ENCODE data around the gene TACC3.

The TACC3 gene

GRCh38 chr4:1762264-1763010, 41.1 kb downstream of the TACC3 start:
- DNase-seq, result no peak

DNA sequence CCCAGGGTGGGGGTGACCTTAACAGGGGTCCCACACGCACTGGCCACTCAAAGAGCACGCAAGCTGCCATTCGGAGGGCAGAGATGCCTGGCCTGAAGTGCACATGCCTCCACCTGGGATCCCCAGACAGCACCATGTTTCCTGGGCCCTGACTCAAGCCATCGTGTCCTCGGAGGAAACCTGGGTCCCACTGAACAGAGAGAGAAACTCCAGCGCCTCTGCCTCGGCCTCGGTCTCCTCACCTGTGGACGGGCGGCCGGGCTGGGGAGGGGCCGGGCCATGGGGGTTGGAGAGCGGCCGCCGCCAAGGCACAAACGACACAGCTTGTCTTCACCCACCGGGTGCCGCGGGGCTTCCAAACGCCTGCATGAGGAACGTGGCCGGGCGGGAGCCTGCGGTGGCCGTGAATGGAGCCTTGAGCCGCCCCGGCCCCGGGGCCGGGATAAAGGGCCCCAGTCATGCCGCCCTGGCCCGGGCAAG, 41.8 kb downstream of the TACC3 start:
- DNase-seq, result no peak

DNA sequence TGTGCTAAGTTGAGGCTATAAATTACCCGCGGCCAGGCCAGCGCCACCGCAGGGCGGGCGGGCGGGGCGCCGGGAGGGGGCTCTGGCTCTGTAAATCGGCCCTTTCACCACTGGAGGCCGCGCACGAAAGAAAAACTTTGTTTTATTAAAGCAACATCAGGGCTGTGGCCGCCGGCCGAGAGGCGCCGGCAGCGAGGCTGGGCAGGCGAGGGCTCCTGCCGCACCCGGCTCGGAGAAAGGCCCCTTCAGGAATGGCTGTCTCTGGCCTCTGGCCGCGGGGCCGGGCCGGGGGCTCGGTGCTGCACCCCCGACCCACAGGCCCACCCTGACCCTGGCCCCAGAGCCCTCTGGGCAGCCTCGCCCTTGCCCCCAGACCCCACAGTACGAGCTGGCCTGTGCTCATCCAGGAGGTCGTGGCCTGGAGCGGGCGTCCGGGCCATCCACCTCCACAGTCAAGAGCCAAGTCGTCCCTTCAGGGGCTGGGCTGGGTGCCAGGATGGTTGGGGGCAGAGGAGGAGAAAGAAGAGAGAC, 42.3 kb downstream of the TACC3 start:
- no peak for DNase-seq

DNA sequence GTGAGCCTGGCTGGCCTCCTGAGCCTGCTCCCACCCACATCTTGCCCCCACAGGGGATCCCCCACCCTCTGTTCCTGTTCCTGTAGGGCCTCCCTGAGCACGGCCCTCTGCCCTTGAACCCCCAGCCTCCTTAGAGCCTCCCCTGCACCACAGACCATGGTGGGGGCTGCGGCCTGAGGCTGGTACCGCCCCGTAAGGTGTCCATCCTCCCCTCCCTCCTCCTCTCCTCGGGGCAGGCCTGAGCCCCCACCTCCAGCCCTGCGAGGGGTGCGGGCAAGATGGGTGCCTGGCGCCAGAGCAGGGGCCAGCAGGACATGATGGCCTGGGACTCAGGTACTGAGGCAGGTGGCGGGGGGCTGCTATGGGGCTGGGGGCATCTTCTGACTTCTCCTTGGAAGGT, 43.3 kb downstream of the TACC3 start:
- DNase-seq, result no peak

DNA sequence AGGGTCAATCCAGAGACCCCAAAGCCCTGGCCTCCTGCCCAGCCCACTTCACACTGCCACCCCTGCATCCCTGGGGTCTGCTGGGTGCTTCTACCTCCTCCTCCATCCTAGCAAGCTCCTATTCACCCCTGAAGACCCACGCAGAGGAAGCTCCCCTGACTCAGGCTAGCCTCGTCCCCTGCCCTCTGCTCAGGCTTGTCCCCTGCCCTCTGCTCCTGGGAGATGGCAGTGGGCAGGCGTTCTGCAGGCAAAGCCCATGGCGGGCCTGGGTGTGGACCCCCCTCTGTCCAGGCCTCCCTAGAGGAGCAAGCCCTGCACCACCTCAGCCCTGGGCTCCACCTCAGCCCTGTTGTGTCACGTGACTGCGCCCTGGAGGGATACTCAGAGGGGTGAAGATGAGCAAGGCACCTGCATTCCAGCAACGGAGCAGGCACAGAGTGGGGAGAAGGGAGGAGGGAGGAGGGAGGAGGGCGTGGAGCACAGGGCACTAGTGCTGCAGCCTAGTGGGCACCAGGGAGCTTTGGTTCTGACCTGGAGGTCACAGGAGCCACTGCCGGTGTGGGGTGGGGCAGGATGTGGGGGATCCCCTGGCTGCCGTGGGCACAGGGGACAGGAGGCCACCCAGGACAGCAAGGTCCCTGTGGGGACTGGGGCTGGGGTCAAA, 44.2 kb downstream of the TACC3 start:
- DNase-seq, result no peak

GRCh38 chr4:1766106-1767060, 45.1 kb downstream of the TACC3 start:
- no peak for DNase-seq

DNA sequence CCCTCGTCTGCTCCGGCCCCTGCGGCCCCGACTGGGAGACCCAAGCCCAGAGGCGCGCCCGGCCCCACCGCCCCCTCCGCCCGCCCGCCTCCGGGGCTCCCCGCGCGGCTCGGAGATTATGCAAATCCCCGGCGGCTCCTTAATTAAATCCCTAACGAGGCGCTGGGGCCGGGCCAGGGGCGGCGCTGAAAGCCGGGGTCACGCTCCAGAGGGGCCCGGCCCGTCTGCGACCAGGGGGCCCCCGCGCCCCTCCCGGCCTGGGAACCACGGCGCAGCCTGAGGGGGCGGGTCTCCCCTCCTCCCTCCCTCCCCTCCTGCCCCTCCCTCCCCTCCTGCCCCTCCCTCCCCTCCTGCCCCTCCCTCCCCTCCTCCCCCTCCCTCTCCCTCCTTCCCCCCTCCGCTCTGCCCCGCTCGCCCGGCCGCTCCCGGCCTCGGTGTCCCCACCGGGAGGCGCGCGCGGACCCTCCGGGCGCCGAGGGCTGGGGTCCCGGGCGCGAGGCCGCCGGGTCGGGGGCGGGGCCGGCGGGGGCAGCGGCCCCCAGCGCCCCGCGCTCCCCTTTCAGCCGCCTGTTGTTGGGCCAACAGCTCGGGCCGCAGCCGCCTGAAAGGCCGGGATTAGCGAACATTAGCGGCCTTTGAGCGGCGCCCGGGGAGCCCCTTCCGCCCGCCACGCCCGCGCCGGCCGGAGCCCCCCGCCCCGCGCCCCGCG, 45.9 kb downstream of the TACC3 start:
- no peak for DNase-seq

DNA sequence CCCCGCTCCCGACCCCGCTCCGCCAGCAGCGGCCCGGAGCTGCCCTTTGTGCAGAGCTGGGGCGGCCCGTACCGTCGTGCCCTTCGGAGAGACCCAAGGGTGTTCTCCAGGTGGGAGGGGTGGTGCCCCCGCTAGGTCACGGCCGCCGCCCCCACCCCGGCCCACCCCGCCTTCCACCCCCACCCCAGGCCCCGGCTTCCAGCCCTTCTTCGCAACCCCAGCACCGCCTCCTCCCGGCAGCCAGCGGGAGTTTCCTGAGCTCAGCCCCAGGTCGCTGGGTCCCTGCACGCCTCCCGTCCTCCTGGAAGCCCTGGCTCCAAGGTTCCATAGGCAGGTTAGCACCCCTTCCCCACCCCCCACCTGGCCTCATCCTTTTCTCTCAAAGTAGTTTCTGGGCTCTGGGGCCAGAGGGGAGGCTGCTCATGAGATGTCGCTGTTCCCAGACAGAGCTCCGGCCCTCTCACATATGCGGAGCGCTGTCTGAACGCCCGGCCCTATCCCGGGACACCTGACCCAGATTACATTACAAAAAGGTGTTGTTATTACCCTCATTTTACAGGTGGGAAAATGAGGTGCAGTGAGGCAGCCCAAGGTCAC, 46.5 kb downstream of the TACC3 start:
- DNase-seq, result peak; percentile 27

DNA sequence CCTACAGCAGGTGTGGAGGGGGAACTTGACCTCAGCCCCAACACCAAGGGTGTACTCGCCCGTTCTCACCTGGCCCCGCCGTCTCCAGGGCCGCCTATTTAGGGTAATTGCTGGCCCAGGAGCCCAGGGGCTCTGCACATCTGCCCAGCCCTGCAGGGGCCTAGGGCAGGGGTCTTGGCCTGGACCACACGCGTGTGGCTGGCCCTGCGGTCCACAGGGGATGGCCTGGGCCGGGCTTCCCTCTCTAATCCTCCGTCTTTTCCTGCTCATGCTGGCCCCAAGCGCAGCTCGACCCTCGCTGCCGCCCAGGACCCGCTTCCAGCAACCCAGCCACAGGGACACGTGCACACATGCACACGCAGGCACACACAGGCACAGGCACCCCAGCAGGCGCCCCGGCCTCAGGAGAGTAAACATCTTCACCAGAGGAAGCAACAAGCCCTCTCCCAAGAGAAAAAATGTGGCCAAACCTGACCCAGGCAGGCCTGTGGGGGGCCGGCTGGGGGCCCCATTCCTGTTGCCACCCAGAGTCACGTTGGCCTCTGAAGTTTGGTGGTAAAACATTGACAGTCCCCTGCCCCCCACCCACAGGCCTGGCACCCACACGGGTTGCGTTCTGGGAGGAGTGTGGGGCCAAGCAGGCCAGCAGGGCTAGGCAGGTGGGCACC, 47.2 kb downstream of the TACC3 start:
- DNase-seq, result no peak

DNA sequence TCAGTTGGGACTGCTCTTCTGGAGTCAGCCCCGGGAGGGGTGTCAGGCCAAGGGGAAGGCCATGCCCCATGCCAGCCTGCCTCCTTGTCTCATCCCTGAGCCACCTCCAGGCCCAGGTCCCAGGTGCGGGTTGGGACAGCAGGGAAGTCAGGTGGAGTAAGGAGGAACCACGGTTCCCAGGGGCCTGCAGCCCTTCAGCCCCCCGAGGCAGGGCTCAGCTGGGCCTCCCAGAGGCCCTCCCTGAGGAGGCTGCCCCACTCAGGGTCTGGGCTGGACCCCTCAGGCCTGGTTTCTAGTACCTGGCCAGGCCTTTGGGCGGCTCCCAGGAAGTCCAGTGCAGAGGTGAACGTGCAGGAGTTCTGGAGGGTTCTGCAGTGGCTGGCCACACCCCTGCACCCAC, 48.4 kb downstream of the TACC3 start:
- DNase-seq, result no peak

- DNase-seq, result no peak
These were observed 48.9 kb downstream of the TACC3 start for GRCh38 chr4:1770245-1770644.

DNA sequence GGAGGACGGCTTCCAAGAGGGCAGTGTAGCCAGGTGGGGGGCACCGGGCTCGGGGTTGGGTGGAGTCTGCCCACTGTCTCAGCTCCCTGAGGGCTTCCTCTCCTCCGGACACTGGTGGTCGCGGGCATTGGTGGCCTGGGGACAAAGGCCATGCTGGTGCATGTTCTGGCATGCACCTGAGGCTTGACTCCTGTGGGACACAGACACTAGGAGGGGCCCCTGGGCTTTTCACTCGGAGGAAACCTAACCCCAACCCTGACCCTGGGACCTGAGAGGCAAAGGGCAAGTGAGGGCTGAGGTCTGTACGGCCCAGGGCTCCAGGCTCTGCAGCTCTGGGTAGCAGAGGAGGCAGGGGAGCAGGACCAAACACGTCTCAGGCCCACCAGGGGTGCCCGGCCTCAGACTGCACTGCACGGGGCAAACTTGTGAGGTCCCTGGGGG, 49.5 kb downstream of the TACC3 start:
- DNase-seq, result no peak

DNA sequence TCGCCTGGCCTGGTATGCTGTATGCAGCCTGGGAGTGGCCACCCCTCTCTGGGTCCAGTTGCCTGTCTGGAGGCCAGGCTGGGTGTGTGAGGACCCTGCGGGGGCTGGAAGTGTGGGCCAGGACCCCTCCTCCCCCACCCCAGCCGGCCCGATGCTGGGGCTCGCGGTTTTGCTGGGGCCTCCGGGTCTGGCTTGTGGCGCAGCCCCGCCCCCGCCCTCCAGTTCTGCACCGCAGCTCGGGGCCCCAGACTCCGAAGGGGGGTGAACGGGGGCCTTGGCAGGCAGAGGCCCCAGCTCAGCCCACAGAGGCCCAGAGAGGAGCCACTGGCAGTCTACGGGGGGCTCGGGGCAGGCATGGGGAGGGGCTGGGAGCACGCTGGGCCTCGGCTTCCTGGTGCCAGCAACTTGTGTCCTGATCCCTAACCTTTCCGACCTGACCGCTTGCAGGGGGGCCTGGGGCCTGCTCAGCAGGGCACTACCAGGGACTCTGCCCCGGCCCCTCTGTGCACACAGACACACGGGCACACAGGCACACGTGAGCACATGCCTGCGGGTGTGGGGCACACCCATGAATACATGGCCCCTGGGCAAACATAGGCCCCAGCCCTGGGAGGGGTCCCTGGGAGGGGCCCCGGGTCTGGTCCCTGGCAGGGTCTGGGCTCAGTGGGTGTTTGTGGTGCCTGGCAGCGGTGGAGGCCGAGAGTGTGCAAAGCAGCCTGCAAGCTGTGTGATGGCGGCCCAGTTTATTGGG, 50.4 kb downstream of the TACC3 start:
- DNase-seq, result no peak

- no peak for DNase-seq
These were observed 51.7 kb downstream of the TACC3 start for GRCh38 chr4:1772853-1773538.

- DNase-seq, result no peak
These were observed 52.4 kb downstream of the TACC3 start for GRCh38 chr4:1773754-1774153.

- DNase-seq, result no peak
These were observed 54.6 kb downstream of the TACC3 start for GRCh38 chr4:1775731-1776500.

- DNase-seq, result no peak
These were observed 55.3 kb downstream of the TACC3 start for GRCh38 chr4:1776521-1777161.

DNA sequence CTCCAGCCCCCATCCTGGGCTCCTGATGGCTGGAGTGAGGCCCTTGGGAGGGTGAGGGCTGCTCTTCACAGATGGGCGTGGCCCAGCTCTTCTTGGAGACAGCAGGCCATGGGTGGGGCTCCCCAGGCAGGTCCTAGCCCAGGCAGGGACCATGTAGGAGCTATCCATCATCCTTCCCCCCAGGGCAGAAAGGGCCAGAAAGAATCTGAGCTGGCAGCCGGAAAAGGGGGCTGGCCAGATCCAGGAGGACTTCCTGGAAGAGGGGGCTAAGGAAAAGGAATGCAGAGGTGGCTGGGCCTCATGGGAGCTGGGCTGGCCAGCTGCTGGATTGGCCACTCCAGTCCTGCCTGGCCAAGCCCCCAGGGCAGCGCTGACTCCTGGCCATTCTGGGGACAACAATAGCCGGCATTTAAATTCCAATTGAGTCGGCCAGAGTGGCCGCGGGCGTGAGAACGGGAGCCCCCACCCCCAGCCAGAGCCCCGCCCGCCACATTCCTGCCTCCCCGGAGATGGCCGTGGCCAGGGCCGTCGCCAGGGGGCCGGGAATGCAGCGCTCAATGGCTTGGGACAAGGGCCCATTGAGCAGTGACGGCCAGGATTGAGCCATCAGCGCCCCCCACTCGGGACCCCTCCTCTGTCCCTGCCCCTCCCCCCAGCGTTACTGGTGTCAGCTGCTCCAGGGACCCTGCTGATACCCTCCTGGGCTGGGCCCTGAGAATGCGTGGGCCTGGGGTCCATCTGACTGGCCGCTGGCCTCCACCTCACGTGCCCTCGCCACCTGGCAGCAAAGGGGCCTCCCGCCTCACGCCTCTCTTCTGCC, 56.7 kb downstream of the TACC3 start:
- no peak for DNase-seq

Measured in NCI-H510A (cell line).